ENCODE results near the gene TPM2.

DNA sequence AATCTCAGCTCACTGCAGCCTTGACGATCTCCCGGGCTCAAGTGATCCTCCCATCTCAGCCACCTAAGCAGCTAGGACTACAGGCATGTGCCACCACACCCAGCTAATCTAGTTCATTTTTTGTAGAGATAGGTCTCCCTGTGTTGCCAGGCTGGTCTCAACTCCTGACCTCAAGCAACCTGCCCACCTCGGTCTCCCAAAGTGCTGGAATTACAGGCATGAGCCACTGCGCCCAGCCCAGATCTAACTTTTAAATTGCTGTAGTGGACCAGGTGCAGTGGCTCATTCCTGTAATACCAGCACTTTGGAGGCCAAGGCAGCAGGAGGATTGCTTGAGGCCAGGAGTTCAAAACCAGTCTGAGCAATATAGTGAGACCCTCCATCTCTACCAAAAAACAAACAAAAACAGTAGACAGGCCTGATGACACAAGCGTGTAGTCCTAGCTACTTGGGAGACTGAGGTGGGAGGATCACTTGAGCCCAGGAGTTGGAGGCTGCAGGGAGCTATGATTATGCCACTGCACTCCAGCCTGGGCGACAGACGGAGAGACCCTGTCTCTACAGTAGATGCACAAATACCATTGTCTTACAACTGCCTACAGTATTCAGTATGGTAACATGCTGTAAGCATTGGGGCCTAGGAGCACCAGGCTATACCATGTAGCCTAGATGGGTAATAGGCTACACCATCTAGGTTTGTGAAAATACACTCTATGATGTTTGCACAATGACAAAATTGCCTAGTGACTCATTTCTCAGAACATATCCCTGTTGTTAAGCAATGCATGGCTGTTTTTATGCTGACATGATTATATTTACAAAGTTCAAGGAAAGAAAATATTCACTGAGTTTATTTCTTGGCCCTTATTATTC is 37.5 kb downstream of the TPM2 start:
- TF ChIP-seq, protein P1, sequence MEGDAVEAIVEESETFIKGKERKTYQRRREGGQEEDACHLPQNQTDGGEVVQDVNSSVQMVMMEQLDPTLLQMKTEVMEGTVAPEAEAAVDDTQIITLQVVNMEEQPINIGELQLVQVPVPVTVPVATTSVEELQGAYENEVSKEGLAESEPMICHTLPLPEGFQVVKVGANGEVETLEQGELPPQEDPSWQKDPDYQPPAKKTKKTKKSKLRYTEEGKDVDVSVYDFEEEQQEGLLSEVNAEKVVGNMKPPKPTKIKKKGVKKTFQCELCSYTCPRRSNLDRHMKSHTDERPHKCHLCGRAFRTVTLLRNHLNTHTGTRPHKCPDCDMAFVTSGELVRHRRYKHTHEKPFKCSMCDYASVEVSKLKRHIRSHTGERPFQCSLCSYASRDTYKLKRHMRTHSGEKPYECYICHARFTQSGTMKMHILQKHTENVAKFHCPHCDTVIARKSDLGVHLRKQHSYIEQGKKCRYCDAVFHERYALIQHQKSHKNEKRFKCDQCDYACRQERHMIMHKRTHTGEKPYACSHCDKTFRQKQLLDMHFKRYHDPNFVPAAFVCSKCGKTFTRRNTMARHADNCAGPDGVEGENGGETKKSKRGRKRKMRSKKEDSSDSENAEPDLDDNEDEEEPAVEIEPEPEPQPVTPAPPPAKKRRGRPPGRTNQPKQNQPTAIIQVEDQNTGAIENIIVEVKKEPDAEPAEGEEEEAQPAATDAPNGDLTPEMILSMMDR (IDR thresholded peaks at IDR 0.05; ENCODE audit: low read depth, low read length) = no peak
- no peak for TF ChIP-seq EZH2phosphoT487 (IDR thresholded peaks at IDR 0.05; ENCODE audit: low read depth)

Data from OCI-LY3 (cell line).